AG10803 (cell line): ENCODE data around the gene RPL18.
"Not testable (repeated sequence)": the region's sequence is repeated elsewhere in the genome, so short reads cannot be mapped to it uniquely, and the experiment has no call there.

Source experiments
- DNase-seq: peaks from one replicate; pipeline ENCODE4 v3.0.0; 2010; ENCODE audit warnings: low read depth
- H3K4me3 ChIP-seq: 2 replicates; pipeline ENCODE4 v1.5.1; 2011; ENCODE audit warnings: mild to moderate bottlenecking, low read length, control low read depth
- TF ChIP-seq, protein P1 (sequence below): conservative IDR thresholded peaks from 2 replicates; pipeline ENCODE4 v1.5.1; 2011; ENCODE audit warnings: mild to moderate bottlenecking, low read length, control low read depth, inconsistent platforms

RPL18 gene

DNA sequence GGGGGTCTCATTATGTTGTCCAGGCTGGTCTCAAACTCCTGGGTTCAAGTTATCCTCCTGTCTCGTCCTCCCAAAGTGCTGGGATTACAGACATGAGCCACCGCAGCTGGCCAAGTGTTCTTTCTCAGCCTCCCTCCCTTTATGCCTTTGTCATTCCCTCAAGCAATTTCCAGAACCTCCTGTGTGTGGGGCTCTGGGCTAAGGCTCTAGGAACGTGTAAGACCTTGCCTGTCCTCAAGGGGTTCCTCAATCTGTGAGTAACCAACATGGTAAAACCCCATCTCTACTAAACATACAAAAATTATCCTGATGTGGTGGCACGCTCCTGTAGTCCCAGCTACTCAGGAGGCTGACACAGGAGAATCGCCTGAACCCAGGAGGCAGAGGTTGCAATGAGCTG, 28.0 kb downstream of the RPL18 start:
- TF ChIP-seq, protein P1, sequence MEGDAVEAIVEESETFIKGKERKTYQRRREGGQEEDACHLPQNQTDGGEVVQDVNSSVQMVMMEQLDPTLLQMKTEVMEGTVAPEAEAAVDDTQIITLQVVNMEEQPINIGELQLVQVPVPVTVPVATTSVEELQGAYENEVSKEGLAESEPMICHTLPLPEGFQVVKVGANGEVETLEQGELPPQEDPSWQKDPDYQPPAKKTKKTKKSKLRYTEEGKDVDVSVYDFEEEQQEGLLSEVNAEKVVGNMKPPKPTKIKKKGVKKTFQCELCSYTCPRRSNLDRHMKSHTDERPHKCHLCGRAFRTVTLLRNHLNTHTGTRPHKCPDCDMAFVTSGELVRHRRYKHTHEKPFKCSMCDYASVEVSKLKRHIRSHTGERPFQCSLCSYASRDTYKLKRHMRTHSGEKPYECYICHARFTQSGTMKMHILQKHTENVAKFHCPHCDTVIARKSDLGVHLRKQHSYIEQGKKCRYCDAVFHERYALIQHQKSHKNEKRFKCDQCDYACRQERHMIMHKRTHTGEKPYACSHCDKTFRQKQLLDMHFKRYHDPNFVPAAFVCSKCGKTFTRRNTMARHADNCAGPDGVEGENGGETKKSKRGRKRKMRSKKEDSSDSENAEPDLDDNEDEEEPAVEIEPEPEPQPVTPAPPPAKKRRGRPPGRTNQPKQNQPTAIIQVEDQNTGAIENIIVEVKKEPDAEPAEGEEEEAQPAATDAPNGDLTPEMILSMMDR = no peak
- peak; percentile 12 for DNase-seq
- H3K4me3 ChIP-seq = no peak overlapping the region

DNA sequence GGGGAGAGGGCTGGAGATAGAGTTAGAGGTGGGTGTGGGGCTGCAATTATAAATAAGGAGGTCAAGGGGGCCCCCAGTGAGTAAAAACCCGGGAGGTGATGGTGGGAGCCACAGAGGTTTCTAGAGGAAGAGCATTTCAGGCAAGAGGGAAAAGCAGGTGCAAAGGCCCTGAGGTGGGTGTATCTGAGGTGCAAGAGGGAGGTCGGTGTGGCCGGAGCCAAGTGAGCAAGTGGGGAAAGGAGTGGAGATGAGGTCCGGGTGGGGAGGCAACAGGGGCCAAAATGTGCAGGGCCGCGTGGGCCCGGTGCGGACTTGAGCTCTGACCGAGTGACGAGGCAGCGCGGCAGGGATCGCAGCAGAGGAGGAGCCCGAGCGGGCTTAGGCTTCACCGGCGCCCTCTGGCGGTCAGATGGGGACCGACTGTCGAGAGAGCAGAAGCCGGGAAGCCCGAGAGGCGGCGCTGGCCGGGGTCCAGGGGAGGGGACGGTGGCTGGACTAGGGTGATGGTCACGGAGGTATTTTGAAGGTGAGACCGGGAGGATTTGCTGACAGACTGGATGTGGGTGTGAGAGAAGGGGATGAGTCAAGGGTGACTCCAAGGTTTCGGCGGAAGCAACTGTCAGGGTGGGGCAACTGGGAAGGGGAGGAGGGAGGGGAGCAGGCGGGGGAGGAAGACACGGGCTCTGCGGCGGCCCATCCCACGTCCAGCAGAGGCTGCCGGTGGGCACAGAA, 30.1 kb downstream of the RPL18 start:
- DNase-seq = peak; percentile 76
- H3K4me3 ChIP-seq = peak overlapping the region; percentile 65
- TF ChIP-seq, protein P1 = peak; percentile 90

DNA sequence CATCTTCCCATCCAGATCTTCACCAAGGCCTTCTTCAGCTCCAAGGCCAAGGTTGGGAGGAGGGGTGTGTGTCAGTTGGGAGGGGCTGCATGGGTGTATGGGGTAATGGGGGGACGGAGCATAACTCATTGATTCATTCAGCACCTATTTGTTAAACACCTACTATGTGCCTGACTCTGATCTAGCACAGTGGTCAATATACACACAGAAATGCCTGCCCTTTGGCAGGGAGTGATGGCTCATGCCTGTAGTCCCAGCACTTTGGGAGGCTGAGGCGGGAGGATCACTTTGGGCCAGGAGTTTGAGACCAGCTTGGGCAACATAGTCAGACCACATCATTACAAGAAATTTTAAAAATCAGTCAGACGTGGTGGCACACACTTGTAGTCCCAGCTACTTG, 31.6 kb downstream of the RPL18 start:
- DNase-seq = no peak
- TF ChIP-seq, protein P1 = no peak
- no peak overlapping the region for H3K4me3 ChIP-seq

DNA sequence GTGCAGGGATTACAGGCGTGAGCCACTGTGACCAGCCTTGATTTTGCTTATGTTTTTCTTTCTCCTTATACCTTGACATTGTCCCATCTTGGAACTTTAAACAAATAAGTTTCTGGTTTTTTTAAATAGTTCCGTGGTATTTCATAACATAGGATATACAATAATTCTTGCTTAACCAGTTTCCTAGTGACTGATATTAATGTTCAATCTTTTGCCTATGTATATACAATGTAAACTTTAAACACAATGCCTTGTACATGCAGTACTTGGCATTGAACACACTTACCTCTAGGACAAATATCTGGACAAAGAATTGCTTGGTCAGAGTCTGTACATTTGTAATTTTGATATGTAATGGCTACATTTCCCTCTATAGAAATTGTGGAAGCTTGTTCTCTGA, 36.8 kb downstream of the RPL18 start:
- H3K4me3 ChIP-seq = no peak overlapping the region
- TF ChIP-seq, protein P1 = no peak
- DNase-seq = no peak

DNA sequence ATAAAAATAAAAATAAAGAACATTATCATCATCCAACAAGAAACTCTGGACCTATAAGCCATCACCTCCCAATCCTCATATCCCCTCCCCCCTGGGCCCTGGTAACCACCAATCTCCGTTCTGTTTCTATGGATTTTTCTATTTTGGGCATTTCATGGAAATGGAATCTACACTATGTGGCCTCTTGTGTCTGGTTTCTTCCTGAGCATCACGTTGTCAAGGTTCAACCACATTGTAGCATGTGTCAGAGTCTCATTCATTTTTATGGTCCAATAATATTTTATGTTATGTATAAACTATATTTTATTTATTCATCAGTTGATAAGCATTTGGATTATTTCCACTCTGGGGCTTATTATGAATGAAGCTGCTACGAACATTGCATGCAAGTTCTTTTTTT, 40.1 kb downstream of the RPL18 start:
- peak; percentile 29 for DNase-seq
- TF ChIP-seq, protein P1 = no peak
- no peak overlapping the region for H3K4me3 ChIP-seq

DNA sequence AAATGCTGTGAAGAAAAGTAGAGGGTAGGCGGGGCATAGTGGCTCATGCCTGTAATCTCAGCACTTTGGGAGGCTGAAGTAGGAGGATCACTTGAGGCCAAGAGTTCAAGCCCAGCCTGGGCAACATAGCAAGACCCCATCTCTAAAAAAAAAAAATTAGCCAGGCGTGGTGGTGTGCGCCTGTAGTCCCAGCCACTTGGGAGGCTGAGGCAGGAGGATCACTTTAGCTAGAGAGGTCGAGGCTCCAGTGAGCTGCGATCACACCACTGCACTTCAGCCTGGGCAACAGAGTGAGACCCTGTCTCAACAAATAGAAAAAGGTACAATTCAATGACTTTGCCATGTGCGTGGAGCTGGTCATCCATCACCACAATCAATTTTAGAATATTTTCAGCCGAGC, 41.1 kb downstream of the RPL18 start:
- H3K4me3 ChIP-seq, DNase-seq: not testable (repeated sequence)

DNA sequence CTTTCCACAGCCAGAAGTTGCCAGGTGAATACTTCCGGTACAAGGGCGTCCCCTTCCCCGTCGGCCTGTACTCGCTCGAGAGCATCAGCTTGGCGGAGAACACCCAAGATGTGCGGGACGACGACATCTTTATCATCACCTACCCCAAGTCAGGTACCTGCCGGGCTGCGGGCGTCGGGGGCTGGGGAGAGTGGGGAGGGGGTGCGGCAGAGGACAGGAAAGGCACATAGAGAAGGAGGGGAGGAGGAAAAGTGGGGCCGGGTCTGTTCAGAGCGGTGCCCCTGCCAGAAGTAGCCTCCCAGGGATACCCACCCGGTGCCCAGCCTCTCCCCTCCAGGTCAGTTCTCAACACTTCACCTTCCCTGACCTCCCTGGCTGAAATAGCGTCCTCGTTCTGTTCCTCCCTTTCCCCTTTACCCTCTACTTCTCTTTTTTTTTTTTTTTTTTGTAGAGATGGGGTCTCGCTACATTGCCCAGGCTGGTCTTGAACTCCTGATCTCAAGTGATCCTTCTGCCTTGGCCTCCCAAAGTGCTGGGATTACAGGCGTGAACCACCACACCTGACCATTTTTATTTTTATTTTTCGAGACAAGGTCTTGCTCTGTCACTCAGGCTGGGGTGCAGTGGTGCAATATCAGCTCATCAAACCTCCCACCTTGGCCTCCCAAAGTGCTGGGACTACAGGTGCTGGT, 42.9 kb downstream of the RPL18 start:
- no peak overlapping the region for H3K4me3 ChIP-seq
- TF ChIP-seq, protein P1 = no peak
- DNase-seq = no peak
